HG03571 (cell line): Measurements from ENCODE around the gene TMEM154.

Experiments
- ATAC-seq: cut with Tn5 transposase; IDR thresholded peaks from one replicate; pipeline ENCODE4 v1.9.1; 2021; ENCODE audit not compliant: unreplicated experiment

TMEM154 gene

GRCh38 chr4:152679414-152680281 lies at the start of gene TMEM154:
TMEM154 (minus strand) TSS chr4:152679997; CDS start chr4:152679933, 64 bp downstream.
- peak; percentile 84 for ATAC-seq

DNA sequence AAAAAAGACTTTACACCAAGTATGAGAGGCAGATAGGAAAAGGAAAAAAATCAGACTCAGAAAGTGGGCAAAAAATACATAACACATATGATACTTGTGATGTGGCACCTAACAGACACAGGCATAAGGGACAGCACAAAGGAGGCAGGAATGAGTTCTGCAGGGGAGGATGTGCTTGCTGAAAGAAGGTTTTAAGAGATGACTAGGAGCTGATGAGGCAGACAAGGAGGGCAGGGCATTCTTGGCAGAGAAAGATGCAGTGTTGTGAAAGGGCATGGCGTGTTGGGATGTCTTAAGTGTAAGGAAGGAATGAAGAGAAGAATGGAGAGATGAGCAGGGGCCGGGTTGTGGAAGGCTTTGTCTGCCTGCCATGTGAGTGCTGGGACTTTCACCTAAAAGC lies 49.7 kb upstream of the TMEM154 start:
- ATAC-seq, result no peak

GRCh38 chr4:152728343-152728742 lies 48.5 kb upstream of the TMEM154 start:
- ATAC-seq, result no peak

DNA sequence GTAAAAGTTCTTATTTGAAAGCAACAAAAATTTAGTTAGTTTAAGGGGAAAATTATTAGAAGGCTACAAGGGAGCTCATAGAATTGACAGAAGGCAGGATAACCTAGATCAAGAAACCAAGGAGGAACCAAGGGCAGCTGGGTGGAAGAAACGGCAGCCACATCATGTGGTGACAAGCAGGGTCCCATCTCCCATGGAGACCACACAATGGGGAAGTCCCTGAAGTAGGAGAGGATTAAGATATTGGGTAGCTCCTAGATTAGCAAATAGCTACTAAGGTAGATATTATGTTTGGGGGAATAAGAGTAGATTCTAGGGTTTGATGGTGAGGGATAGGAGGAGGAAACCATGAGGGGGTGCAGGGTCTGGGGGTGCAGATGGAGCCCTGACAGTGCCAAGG lies 48.0 kb upstream of the TMEM154 start:
- no peak for ATAC-seq

- ATAC-seq, result no peak
These were observed 44.7 kb upstream of the TMEM154 start for GRCh38 chr4:152724494-152724893.

DNA sequence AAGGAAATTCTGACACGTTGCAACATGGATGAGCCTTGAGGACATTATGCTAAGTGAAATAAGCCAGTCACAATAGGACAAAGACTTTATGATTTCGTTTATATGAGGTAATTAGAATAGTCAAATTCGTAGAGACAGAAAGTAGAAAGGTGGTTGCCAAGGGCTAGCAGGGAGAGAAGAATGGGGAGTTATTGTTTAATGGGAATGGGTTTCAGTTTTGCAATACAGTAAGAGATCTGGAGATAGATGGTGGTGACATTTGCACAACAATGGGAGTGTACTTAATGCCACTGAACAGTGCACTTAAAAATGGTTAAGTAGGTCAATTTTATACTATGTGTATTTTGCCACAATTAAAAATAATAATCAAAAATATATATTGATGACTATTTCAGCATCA lies 43.4 kb upstream of the TMEM154 start:
- no peak for ATAC-seq

- no peak for ATAC-seq
These were observed 40.2 kb upstream of the TMEM154 start for GRCh38 chr4:152719801-152720556.

DNA sequence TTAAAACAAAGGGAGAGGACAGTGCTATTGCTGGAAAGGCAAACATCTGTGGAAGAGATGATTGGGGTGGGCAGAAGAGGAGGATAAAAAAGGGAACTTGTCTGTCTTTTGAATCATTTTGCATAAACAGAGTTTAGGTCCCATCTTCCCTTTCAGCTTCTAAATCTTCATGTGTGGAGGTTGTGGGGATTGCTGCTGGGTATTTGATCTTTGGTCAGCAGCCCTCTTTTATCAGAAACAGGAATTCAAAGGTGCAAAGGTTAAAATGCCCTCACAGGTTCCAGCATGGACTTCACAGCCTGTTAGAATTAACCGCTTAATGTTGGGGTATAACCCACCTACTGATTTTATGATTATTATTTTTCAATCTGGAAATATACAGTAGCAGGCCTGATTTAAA lies 39.5 kb upstream of the TMEM154 start:
- ATAC-seq, result no peak

GRCh38 chr4:152715076-152715475 lies 35.3 kb upstream of the TMEM154 start:
- no peak for ATAC-seq

GRCh38 chr4:152713951-152714705 lies 34.3 kb upstream of the TMEM154 start:
- no peak for ATAC-seq

- ATAC-seq, result no peak
These were observed 30.1 kb upstream of the TMEM154 start for GRCh38 chr4:152709675-152710438.

- no peak for ATAC-seq
These were observed 29.0 kb upstream of the TMEM154 start for GRCh38 chr4:152708796-152709195.

- ATAC-seq, result no peak
These were observed 28.6 kb upstream of the TMEM154 start for GRCh38 chr4:152708361-152708760.

DNA sequence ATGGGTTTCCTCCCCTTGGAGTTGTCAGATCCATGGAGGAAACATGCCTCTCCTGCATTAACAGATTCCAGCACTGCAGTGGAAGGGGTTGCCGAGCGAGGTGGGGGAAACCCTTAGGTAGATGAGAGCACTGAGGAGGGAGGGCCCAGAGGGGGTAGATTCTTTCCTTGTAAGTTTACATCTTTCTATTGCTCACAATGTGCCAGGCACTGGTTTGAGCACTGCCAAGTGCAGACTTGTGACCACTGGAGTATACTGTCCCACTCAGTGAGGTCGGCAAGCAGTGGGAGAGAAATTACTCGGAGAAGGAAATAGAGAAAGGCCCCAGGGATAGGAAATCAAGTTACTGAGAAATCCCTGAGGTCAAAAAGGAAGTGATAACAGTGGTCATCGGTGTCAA lies 27.8 kb upstream of the TMEM154 start:
- no peak for ATAC-seq

DNA sequence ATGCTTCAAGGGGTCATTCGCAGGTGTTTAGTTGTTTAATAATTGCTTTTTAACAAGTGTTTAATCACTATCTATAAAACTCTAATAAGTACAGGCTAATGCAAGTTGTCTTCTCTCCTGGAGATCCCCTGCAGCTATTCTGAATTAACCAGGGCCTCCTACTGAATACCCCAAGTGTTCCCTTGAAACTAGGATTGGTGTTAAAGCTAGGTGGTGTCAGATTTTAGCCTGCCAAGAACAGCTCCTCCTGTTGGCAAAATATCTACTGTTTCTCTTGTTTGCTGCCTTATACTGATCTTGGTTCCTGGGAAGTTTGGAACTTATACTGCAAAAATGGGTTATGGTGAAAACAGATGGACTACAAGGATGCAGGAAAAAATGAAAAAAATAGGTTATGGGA lies 26.1 kb upstream of the TMEM154 start:
- no peak for ATAC-seq

DNA sequence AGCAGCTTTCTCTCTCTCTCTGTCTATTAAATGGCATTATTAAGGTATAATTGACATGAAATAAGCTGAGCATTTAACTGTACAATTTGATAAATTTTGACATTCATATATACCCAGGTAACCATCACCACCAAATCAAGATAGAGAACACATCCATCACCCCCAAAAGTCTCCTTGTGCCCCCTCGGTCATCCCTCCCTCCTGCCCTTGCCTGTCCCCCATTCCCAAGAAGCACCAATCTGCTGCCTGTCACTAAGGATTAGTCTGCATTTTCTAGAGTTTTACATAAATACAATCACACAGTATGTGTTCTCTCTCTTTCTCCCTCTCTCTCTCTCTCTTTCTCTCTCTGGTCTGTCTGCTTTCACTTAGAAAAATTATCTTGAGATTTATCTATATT lies 25.0 kb upstream of the TMEM154 start:
- no peak for ATAC-seq

DNA sequence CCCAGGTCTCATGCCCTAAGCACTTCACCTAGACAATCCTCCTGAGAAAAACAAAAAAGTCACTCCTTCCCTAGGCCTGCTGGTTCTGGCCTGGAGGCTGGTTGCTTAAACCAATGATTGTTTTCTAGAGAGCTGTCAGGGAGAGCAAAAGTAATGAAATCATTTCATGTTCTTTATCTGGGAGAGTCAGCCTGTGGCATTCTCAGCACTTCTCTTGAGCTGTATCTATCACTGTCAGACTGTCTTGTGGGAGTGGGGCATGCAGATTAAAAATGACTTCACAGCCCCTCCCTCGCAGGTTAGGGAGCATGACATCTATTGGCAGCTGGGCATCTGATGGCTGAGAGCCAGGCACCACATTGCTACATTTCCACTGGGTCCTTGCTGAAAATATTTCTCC lies 20.4 kb upstream of the TMEM154 start:
- ATAC-seq, result no peak

- ATAC-seq, result no peak
These were observed 19.5 kb upstream of the TMEM154 start for GRCh38 chr4:152699313-152699712.

DNA sequence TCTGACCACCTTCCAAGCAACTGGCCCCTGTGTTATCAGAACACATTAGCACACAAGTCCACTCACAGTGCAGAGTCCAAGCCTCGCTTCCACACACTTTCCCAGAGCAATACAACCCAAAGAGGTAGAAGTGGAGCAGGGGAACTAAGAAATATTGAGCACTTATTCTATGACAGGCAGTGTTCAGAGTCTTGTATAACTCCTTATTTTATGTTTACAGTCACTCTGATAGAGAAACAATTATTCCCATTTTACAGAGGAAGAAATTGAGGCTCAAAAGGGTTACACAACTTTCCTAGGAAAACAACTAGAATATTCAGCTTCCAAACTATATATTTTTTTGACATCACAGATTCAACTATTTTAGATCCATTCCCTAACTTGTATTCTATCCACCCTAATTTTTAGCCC lies 18.3 kb upstream of the TMEM154 start:
- no peak for ATAC-seq

- peak; percentile 3 for ATAC-seq
These were observed 17.7 kb upstream of the TMEM154 start for GRCh38 chr4:152697284-152698088.
